Heart left ventricle (tissue), 16 donors: ENCODE measurements around the gene TMEM178B. TPM values are rescaled to one million over a fixed set of nuclear protein-coding genes. Genes with fewer than 3 reads are reported as not detected.

Experiments
- ATAC-seq, 4 donors: fragments of 200-7000 bp; cut with Tn5 transposase; one replicate each; pipeline ENCODE4 v1.9.1; 2020 to 2022; ENCODE audit warnings: moderate library complexity in 4 of 4, mild to moderate bottlenecking in 3 of 4, moderate number of reproducible peaks in 1 of 4
- DNase-seq, 5 donors: peaks; one replicate each; pipeline ENCODE4 v3.0.0-alpha.2; 2020
- H3K27ac ChIP-seq, 12 donors: fragments of 200-600 bp; sonication (generic) in 4 of 12; one replicate each; pipeline versions ENCODE4 v1.5.0 to v1.8.0; 2016 to 2022; ENCODE audit warnings: mild to moderate bottlenecking in 2 of 12
- H3K27me3 ChIP-seq, 9 donors: fragments of 200-600 bp; sonication (generic) in 2 of 9; one replicate each; pipeline versions ENCODE4 v1.5.1 to v1.8.0; 2016 to 2022; ENCODE audit warnings: mild to moderate bottlenecking in 3 of 9
- H3K36me3 ChIP-seq, 9 donors: fragments of 200-600 bp; sonication (generic) in 2 of 9; one replicate each; pipeline versions ENCODE4 v1.5.0 to v1.8.0; 2018 to 2022; ENCODE audit warnings: mild to moderate bottlenecking in 2 of 9
- H3K4me1 ChIP-seq, 12 donors: fragments of 200-600 bp; sonication (generic) in 4 of 12; one replicate each; pipeline versions ENCODE4 v1.5.0 to v1.8.0; 2016 to 2022; ENCODE audit warnings: mild to moderate bottlenecking in 3 of 12
- H3K4me3 ChIP-seq, 12 donors: fragments of 200-600 bp; sonication (generic) in 4 of 12; one replicate each; pipeline versions ENCODE4 v1.5.0 to v1.8.0; 2017 to 2022; ENCODE audit warnings: mild to moderate bottlenecking in 9 of 12, moderate library complexity in 4 of 12
- H3K9me3 ChIP-seq, 12 donors: fragments of 200-600 bp; sonication (generic) in 4 of 12; one replicate each; pipeline versions ENCODE4 v1.5.0 to v1.8.0; 2016 to 2022; ENCODE audit warnings: mild to moderate bottlenecking in 1 of 12
- POLR2A ChIP-seq, 2 donors: fragments of 450-650 bp; IDR thresholded peaks; one replicate each; pipeline ENCODE4 v1.6.1; 2017; ENCODE audit warnings: antibody characterized with exemption in 2 of 2, mild to moderate bottlenecking in 2 of 2, moderate library complexity in 2 of 2
- WGBS, 4 donors: extraction: QIAGEN DNeasy Blood & Tissue Kit in 2 of 4; methylation state at CpG; one replicate each; pipeline versions ENCODE4 v1.1.5 to v1.1.7; 2013 to 2018; 5-methylcytosine and 5-hydroxymethylcytosine counted together
- intact Hi-C, 10 donors: fragments of 100-400 bp; cut with DNase I; formaldehyde crosslinking; loops; one replicate each; pipeline versions ENCODE4 v1.11.1 to v1.14.2; 2022
- polyA plus RNA-seq, 2 donors: library from polyadenylated mRNA; stranded (reverse); fragments of 200-250 nt; gene quantifications; one replicate each; pipeline ENCODE4 v1.2.3, GENCODE V29; 2013
- total RNA-seq, 9 donors: library from RNA; depleted of rRNA in 2 of 9; stranded (reverse); fragments of >200 nt in 2 of 9; fragmentation: NEBNext Ultra II Directional in 3 of 9; extraction: Animal tissue kit (Norgen Biotek cat#: 25700) in 3 of 9; gene quantifications; one replicate each; pipeline versions ENCODE4 v1.1.0 to v1.2.4, GENCODE V29; 2016 to 2023
- TF ChIP-seq, protein P1 (sequence below), 12 donors: fragments of 200-600 bp; sonication (generic) in 4 of 12; IDR thresholded peaks; one replicate each; pipeline versions ENCODE4 v1.5.0 to v1.8.0; 2018 to 2022; ENCODE audit warnings: antibody characterized with exemption in 12 of 12, mild to moderate bottlenecking in 5 of 12
- donor health status: ischemic (EF 13 %, LVEDD 7.1; RV severe dilation, severe dysfunction).
- donor health status: healthy with polysubstance abuse.
- donor health status: DM: no; HTN: yes; CAD: no.
- donor health status: DM: no; HTN: no; CAD: no.
- donor health status: ischemic (EF 25% LVEDD 6.9; RV normal size, moderate dysfunction).
- donor health status: ischemic (EF 25% LVEDD 5.7; RV mildly dilated, moderate dysfunction).
- donor health status: healthy.
- donor health status: DM: yes; HTN: yes; CAD: no.
- donor health status: ischemic (EF 35%, LVEDD 5.7; RV mildly dilated, moderate dysfunction).
- donor health status: nonischemic (EF 11% LVEDD 7.7; RV severe dilation, severe dysfunction).
- donor health status: DM: yes; HTN: yes; CAD: no.
- donor health status: PGD.
- donor health status: ischemic (EF 29% LVEDD 5.4; RV normal size, mild dysfunction).
- donor health status: nonischemic (EF 23%, LVEDD 6.1; RV moderate dilation, normal function).

The TMEM178B gene
- total and polyA plus RNA-seq, 11 donors = 1.2 to 58.5 (median 19.0) TPM

DNA sequence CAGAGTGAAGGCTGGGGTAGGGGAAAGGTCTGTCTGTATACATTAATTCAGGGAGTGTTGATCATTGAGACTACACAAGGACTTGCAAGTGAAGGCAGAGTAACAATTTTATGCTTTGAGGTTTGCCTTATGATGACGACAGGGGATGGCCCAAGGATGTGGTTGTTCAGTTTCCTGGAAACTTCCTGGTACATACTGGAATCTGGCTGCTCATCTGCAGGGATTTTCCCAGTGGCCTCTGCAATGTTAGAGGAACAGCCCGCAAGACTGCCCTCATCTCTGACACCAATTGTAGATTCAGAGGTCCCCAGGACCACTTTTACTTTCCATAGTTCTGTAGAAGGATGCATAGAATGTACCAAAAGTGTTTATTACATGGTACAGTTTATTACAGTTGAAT is 189.6 kb downstream of the TMEM178B start:
- no peak for DNase-seq
- Histone ChIP-seq H3K4me3 (no peak overlapping the region), H3K9me3 (peaks cover 0 to 13% (median 6%) of the 10 kb centered on the region in 12 donors), H3K4me1 (peaks cover 0 to 17% (median 0%) of the 10 kb centered on the region in 12 donors), H3K36me3 (no peaks in the 10 kb centered on the region), H3K27ac (no peak overlapping the region), H3K27me3 (no peaks in the 10 kb centered on the region)
- no peak for ATAC-seq
- WGBS, 4 donors = 72 to 82% (median 77%) methylated on average over 2 of the region's 2 CpGs
- TF ChIP-seq, protein P1, sequence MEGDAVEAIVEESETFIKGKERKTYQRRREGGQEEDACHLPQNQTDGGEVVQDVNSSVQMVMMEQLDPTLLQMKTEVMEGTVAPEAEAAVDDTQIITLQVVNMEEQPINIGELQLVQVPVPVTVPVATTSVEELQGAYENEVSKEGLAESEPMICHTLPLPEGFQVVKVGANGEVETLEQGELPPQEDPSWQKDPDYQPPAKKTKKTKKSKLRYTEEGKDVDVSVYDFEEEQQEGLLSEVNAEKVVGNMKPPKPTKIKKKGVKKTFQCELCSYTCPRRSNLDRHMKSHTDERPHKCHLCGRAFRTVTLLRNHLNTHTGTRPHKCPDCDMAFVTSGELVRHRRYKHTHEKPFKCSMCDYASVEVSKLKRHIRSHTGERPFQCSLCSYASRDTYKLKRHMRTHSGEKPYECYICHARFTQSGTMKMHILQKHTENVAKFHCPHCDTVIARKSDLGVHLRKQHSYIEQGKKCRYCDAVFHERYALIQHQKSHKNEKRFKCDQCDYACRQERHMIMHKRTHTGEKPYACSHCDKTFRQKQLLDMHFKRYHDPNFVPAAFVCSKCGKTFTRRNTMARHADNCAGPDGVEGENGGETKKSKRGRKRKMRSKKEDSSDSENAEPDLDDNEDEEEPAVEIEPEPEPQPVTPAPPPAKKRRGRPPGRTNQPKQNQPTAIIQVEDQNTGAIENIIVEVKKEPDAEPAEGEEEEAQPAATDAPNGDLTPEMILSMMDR (IDR thresholded peaks at IDR 0.05) = no peak
- TF ChIP-seq POLR2A (IDR thresholded peaks at IDR 0.05) = no peak
- intact Hi-C loops = loop anchor here in 1 of 10 donors (10.0 kb wide), 1 partner anchor 271 kb away; no protein-coding TSS in a partner anchor

- Histone ChIP-seq H3K4me3 (no peak overlapping the region), H3K9me3 (peaks cover 0 to 8% (median 2%) of the 10 kb centered on the region in 12 donors), H3K27ac (no peak overlapping the region), H3K27me3 (no peaks in the 10 kb centered on the region), H3K4me1 (peaks cover 0 to 17% (median 0%) of the 10 kb centered on the region in 12 donors), H3K36me3 (no peaks in the 10 kb centered on the region)
- no peak for DNase-seq
- 51 to 67% (median 60%) methylated on average over 2 of the region's 2 CpGs for WGBS, 4 donors
- intact Hi-C loops = loop anchor here in 1 of 10 donors (10.0 kb wide), 1 partner anchor 271 kb away; no protein-coding TSS in a partner anchor
- no peak for ATAC-seq
- TF ChIP-seq POLR2A (IDR thresholded peaks at IDR 0.05) = no peak
- TF ChIP-seq, protein P1 (IDR thresholded peaks at IDR 0.05) = no peak
Measured at GRCh38 chr7:141263983-141264382, 190.1 kb downstream of the TMEM178B start.

- no peak overlapping the region for H3K27ac ChIP-seq
- TF ChIP-seq, protein P1 (IDR thresholded peaks at IDR 0.05) = no peak
- TF ChIP-seq POLR2A (IDR thresholded peaks at IDR 0.05) = no peak
- H3K4me3 ChIP-seq = no peak overlapping the region
- no peaks in the 10 kb centered on the region for H3K27me3 ChIP-seq
- peaks cover 0 to 3% (median 0%) of the 10 kb centered on the region in 12 donors for H3K9me3 ChIP-seq
- no peaks in the 10 kb centered on the region for H3K36me3 ChIP-seq
- no peak for DNase-seq
- intact Hi-C loops = loop anchor here in 1 of 10 donors (10.0 kb wide), 1 partner anchor 270 kb away; no protein-coding TSS in a partner anchor
- ATAC-seq = peak in 2 of 4 donors; percentile 12 to 61
- H3K4me1 ChIP-seq = peaks cover 0 to 17% (median 0%) of the 10 kb centered on the region in 12 donors
- 78 to 85% (median 80%) methylated on average over 2 of the region's 2 CpGs for WGBS, 4 donors
Measured at GRCh38 chr7:141264511-141264910, 190.6 kb downstream of the TMEM178B start.

DNA sequence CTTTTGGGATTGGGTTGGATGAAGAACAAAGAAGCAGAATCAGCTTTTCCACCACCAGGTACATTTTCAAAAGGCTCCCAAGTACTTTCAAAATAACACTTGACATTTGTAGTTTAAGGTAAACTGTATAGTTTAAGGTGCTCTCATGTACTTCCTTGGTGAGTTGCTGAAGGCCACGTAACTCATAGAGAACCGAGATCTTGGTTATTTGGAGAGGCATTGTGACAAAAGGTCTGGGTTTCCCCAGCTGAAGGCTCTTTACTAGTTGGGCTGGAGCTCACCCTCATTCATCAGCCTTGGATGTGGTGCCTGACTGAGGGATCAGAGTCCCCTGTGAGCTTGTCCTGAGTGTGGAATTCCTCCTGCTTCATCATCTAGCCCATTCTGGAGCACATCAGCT is 191.8 kb downstream of the TMEM178B start:
- H3K9me3 ChIP-seq = no peaks in the 10 kb centered on the region
- 60 to 86% (median 84%) methylated on average over 2 of the region's 2 CpGs for WGBS, 4 donors
- peaks cover 0 to 17% (median 0%) of the 10 kb centered on the region in 12 donors for H3K4me1 ChIP-seq
- TF ChIP-seq POLR2A (IDR thresholded peaks at IDR 0.05) = no peak
- TF ChIP-seq, protein P1 (IDR thresholded peaks at IDR 0.05) = no peak
- no peak for DNase-seq
- no peaks in the 10 kb centered on the region for H3K36me3 ChIP-seq
- no peak overlapping the region for H3K4me3 ChIP-seq
- intact Hi-C loops = loop anchor here in 1 of 10 donors (10.0 kb wide), 1 partner anchor 269 kb away; no protein-coding TSS in a partner anchor
- ATAC-seq = no peak
- H3K27me3 ChIP-seq = no peaks in the 10 kb centered on the region
- H3K27ac ChIP-seq = no peak overlapping the region
